ENCODE measurements around the gene GAGE13. TPM values are rescaled to one million over a fixed set of nuclear protein-coding genes. Genes with fewer than 3 reads are reported as not detected.

Gene GAGE13
- total RNA-seq, 1 donor from 2014 or later, result not detected

GRCh38 chrX:49309401-49309981, 21.9 kb upstream of the GAGE13 start:
- H3K27ac ChIP-seq (ENCODE audit: low read depth, low read length), result no peak overlapping the region
- FAIRE-seq (peak; percentile 93), DNase-seq (ENCODE audit: low read depth) (peak; percentile 4)
- H2AFZ ChIP-seq (ENCODE audit: low read depth, low read length), result peak overlapping the region; percentile 63
- H3K4me1 Mint-ChIP-seq (ENCODE audit: low read depth, unreplicated experiment), result peaks cover 8% of the 10 kb centered on the region
- peak overlapping the region; percentile 85 for H3K4me2 ChIP-seq (ENCODE audit: low read length)
- H3K36me3 Mint-ChIP-seq (ENCODE audit: low read depth, unreplicated experiment), result no peaks in the 10 kb centered on the region
- peak overlapping the region; percentile 46 for H3K4me3 ChIP-seq (ENCODE audit: insufficient read depth, low read depth, low read length)
- H3K27ac Mint-ChIP-seq (ENCODE audit: unreplicated experiment), result peak overlapping the region; percentile 90
- H3K4me1 ChIP-seq (ENCODE audit: insufficient read depth, low read length), result no peaks in the 10 kb centered on the region
- no peaks in the 10 kb centered on the region for H3K9me3 Mint-ChIP-seq (ENCODE audit: unreplicated experiment)
- no peaks in the 10 kb centered on the region for H4K20me1 ChIP-seq (ENCODE audit: insufficient read depth, low read length)
- peak overlapping the region; percentile 60 for H3K9ac ChIP-seq (ENCODE audit: low read length)
- H3K4me3 Mint-ChIP-seq (ENCODE audit: unreplicated experiment), result peak overlapping the region; percentile 69
- no peak for TF ChIP-seq EZH2 (IDR thresholded peaks at IDR 0.05; ENCODE audit: insufficient read depth, low read length)
- TF ChIP-seq CTCF (IDR thresholded peaks at IDR 0.05; ENCODE audit: insufficient read depth, low read depth, low read length), result no peak
- H3K79me2 ChIP-seq (ENCODE audit: insufficient read depth, low read length), result no peaks in the 10 kb centered on the region
- no peaks in the 10 kb centered on the region for H3K36me3 ChIP-seq (ENCODE audit: insufficient read depth, low read length)
- H3K27me3 ChIP-seq (ENCODE audit: insufficient read depth, low read length), result no peaks in the 10 kb centered on the region
- H3K9me3 ChIP-seq (ENCODE audit: insufficient read depth, low read depth, low read length), result no peaks in the 10 kb centered on the region
- H3K27me3 Mint-ChIP-seq (ENCODE audit: low read depth, unreplicated experiment), result peaks cover 5% of the 10 kb centered on the region

GRCh38 chrX:49310371-49310770, 21.0 kb upstream of the GAGE13 start:
- Histone ChIP-seq H3K4me2 (ENCODE audit: low read length) (peak overlapping the region; percentile 85), H3K4me1 (ENCODE audit: insufficient read depth, low read length) (no peaks in the 10 kb centered on the region), H2AFZ (ENCODE audit: low read depth, low read length) (peak overlapping the region; percentile 63), H3K9ac (ENCODE audit: low read length) (no peak overlapping the region), H3K4me3 (ENCODE audit: insufficient read depth, low read depth, low read length) (no peak overlapping the region), H3K79me2 (ENCODE audit: insufficient read depth, low read length) (no peaks in the 10 kb centered on the region), H3K36me3 (ENCODE audit: insufficient read depth, low read length) (no peaks in the 10 kb centered on the region), H3K27me3 (ENCODE audit: insufficient read depth, low read length) (no peaks in the 10 kb centered on the region), H3K27ac (ENCODE audit: low read depth, low read length) (no peak overlapping the region), H3K9me3 (ENCODE audit: insufficient read depth, low read depth, low read length) (no peaks in the 10 kb centered on the region), H4K20me1 (ENCODE audit: insufficient read depth, low read length) (no peaks in the 10 kb centered on the region)
- TF ChIP-seq EZH2 (IDR thresholded peaks at IDR 0.05; ENCODE audit: insufficient read depth, low read length) (no peak), CTCF (IDR thresholded peaks at IDR 0.05; ENCODE audit: insufficient read depth, low read depth, low read length) (no peak)
- H3K36me3 Mint-ChIP-seq (ENCODE audit: low read depth, unreplicated experiment), result no peaks in the 10 kb centered on the region
- DNase-seq (ENCODE audit: low read depth), result no peak
- H3K4me1 Mint-ChIP-seq (ENCODE audit: low read depth, unreplicated experiment), result peaks cover 8% of the 10 kb centered on the region
- no peak overlapping the region for H3K4me3 Mint-ChIP-seq (ENCODE audit: unreplicated experiment)
- FAIRE-seq, result peak; percentile 72
- H3K27me3 Mint-ChIP-seq (ENCODE audit: low read depth, unreplicated experiment), result peaks cover 5% of the 10 kb centered on the region
- no peaks in the 10 kb centered on the region for H3K9me3 Mint-ChIP-seq (ENCODE audit: unreplicated experiment)
- no peak overlapping the region for H3K27ac Mint-ChIP-seq (ENCODE audit: unreplicated experiment)

- H3K4me1 Mint-ChIP-seq (ENCODE audit: low read depth, unreplicated experiment), result peaks cover 8% of the 10 kb centered on the region
- Histone ChIP-seq H3K36me3 (ENCODE audit: insufficient read depth, low read length) (no peaks in the 10 kb centered on the region), H3K27me3 (ENCODE audit: insufficient read depth, low read length) (no peaks in the 10 kb centered on the region), H4K20me1 (ENCODE audit: insufficient read depth, low read length) (no peaks in the 10 kb centered on the region), H3K9ac (ENCODE audit: low read length) (no peak overlapping the region), H3K79me2 (ENCODE audit: insufficient read depth, low read length) (no peaks in the 10 kb centered on the region), H3K4me1 (ENCODE audit: insufficient read depth, low read length) (no peaks in the 10 kb centered on the region), H3K4me3 (ENCODE audit: insufficient read depth, low read depth, low read length) (no peak overlapping the region), H3K9me3 (ENCODE audit: insufficient read depth, low read depth, low read length) (no peaks in the 10 kb centered on the region), H3K4me2 (ENCODE audit: low read length) (no peak overlapping the region), H3K27ac (ENCODE audit: low read depth, low read length) (no peak overlapping the region), H2AFZ (ENCODE audit: low read depth, low read length) (no peak overlapping the region)
- no peaks in the 10 kb centered on the region for H3K36me3 Mint-ChIP-seq (ENCODE audit: low read depth, unreplicated experiment)
- DNase-seq (ENCODE audit: low read depth) (no peak), FAIRE-seq (no peak)
- H3K27me3 Mint-ChIP-seq (ENCODE audit: low read depth, unreplicated experiment), result peaks cover 5% of the 10 kb centered on the region
- no peak overlapping the region for H3K27ac Mint-ChIP-seq (ENCODE audit: unreplicated experiment)
- H3K9me3 Mint-ChIP-seq (ENCODE audit: unreplicated experiment), result no peaks in the 10 kb centered on the region
- TF ChIP-seq EZH2 (IDR thresholded peaks at IDR 0.05; ENCODE audit: insufficient read depth, low read length) (no peak), CTCF (IDR thresholded peaks at IDR 0.05; ENCODE audit: insufficient read depth, low read depth, low read length) (no peak)
- H3K4me3 Mint-ChIP-seq (ENCODE audit: unreplicated experiment), result no peak overlapping the region
These were observed 19.2 kb upstream of the GAGE13 start for GRCh38 chrX:49312176-49312575.
